Parathyroid adenoma (tissue), 2 donors: Measurements from ENCODE around the gene EIF5A2.

Source experiments
- H2AFZ ChIP-seq: fragments of 300-600 bp; sonication (generic); one replicate; pipeline ENCODE4 v1.7.0; 2017; ENCODE audit warnings: antibody characterized with exemption, mild to moderate bottlenecking
- H3K27ac ChIP-seq: fragments of 300-600 bp; sonication (generic); one replicate; pipeline ENCODE4 v1.7.0; 2017
- H3K27me3 ChIP-seq: fragments of 300-600 bp; sonication (generic); one replicate; pipeline ENCODE4 v1.7.0; 2017; ENCODE audit warnings: low read length; ENCODE audit not compliant: control insufficient read depth, insufficient read depth
- H3K36me3 ChIP-seq: fragments of 300-600 bp; sonication (generic); one replicate; pipeline ENCODE4 v1.7.0; 2017; ENCODE audit warnings: low read length; ENCODE audit not compliant: control insufficient read depth, insufficient read depth
- H3K4me1 ChIP-seq: fragments of 300-600 bp; sonication (generic); one replicate; pipeline ENCODE4 v1.7.0; 2017; ENCODE audit warnings: control low read depth
- H3K4me2 ChIP-seq: fragments of 300-600 bp; sonication (generic); one replicate; pipeline ENCODE4 v1.7.0; 2017; ENCODE audit warnings: low read length
- H3K4me3 ChIP-seq: fragments of 300-600 bp; sonication (generic); one replicate; pipeline ENCODE4 v1.7.0; 2017; ENCODE audit warnings: low read depth, low read length
- H3K79me2 ChIP-seq: fragments of 300-600 bp; sonication (generic); one replicate; pipeline ENCODE4 v1.7.0; 2017; ENCODE audit warnings: control low read depth
- H3K9ac ChIP-seq: fragments of 300-600 bp; sonication (generic); one replicate; pipeline ENCODE4 v1.7.0; 2017; ENCODE audit warnings: mild to moderate bottlenecking
- H3K9me3 ChIP-seq: fragments of 300-600 bp; sonication (generic); one replicate; pipeline ENCODE4 v1.7.0; 2017; ENCODE audit warnings: low read length; ENCODE audit not compliant: control insufficient read depth
- TF ChIP-seq, protein P1 (sequence below): fragments of 300-600 bp; sonication (generic); IDR thresholded peaks from one replicate; pipeline ENCODE4 v1.7.0; 2017; ENCODE audit warnings: antibody characterized with exemption, mild to moderate bottlenecking
- donor health status: primary hyperparathyroidism.

Gene EIF5A2

DNA sequence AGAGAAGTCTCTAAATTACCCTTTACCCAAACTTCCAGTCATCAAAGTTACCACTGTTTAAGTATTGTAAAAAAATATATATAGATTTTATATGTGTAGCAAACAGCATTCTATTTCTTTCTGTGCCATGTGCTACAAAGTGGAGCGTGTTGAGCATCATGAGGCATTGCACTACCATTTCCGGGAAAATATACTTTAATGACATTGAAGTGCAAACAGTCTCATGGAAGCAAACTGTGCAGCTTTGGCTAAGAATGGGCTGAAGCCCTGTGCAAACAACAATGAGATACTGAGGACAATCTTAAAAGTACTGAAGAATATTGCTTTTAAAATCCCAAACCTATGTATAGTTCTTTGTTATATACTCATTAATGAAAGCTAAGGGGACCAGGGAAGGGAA is 31.9 kb downstream of the EIF5A2 start:
- Histone ChIP-seq H3K27me3 (no peaks in the 10 kb centered on the region), H3K9ac (no peak overlapping the region), H3K4me2 (no peak overlapping the region), H3K4me1 (no peaks in the 10 kb centered on the region), H2AFZ (no peak overlapping the region), H3K79me2 (no peaks in the 10 kb centered on the region), H3K36me3 (no peaks in the 10 kb centered on the region), H3K4me3 (no peak overlapping the region), H3K9me3 (no peaks in the 10 kb centered on the region), H3K27ac (no peak overlapping the region)
- TF ChIP-seq, protein P1, sequence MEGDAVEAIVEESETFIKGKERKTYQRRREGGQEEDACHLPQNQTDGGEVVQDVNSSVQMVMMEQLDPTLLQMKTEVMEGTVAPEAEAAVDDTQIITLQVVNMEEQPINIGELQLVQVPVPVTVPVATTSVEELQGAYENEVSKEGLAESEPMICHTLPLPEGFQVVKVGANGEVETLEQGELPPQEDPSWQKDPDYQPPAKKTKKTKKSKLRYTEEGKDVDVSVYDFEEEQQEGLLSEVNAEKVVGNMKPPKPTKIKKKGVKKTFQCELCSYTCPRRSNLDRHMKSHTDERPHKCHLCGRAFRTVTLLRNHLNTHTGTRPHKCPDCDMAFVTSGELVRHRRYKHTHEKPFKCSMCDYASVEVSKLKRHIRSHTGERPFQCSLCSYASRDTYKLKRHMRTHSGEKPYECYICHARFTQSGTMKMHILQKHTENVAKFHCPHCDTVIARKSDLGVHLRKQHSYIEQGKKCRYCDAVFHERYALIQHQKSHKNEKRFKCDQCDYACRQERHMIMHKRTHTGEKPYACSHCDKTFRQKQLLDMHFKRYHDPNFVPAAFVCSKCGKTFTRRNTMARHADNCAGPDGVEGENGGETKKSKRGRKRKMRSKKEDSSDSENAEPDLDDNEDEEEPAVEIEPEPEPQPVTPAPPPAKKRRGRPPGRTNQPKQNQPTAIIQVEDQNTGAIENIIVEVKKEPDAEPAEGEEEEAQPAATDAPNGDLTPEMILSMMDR = no peak

DNA sequence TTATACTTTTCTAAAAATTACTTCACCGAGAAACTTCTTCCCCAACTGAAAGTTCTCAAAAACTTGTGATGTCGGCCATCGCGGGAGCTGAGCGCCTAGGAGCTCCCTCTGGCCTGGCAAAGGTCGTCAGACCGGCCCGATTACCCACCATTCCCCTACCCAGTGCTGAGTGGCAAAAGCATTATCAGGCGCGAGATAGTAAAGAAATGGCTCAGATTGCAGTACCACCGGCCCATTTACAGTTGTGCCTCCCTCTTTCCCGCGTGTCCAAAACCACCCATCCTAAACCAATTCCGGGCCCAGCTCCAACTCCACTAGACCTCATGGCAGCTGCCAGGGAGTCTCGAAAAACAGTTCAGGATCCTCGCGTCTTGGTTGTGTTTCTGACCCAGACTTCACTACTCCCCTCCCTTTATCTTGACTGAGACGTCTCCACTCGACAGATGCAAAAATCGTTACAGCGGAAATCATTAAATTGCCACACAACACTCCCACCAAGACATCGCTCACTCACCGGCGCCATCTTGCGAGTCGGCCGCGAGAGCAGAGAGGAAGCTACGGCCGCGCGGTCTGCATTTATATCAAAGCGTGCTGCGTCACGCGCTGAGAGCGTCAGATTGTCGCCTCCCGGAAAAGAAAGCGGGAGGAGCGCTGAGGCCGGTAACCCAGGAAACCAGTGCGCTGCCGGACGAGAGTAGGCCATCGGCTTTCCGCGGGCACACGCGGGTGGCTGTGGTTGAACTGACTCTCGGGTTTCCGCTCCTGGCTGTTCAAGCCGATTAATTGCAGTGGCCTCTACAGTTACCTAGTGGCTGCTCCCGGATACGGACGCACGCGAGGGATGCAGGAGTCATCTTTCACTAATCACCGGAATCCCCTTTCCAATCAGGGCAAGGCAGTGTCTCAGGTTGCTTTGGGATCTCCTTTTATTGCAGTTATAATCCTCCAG is 38.5 kb downstream of the EIF5A2 start, which contains the start of gene RPL22L1:
Gene RPL22L1, minus strand, starts transcription at position 551 of the 949 bp plus-strand sequence. Its CDS starts 28 bp downstream, at position 523.
- H3K27me3 ChIP-seq = no peaks in the 10 kb centered on the region
- H3K9me3 ChIP-seq = no peaks in the 10 kb centered on the region
- no peak within 1 kb of the TSS for H3K9ac ChIP-seq
- peak within 1 kb of the TSS; percentile 97 for H3K4me2 ChIP-seq
- no peaks in the 10 kb centered on the region for H3K79me2 ChIP-seq
- H3K27ac ChIP-seq = peak within 1 kb of the TSS; percentile 85
- H3K4me1 ChIP-seq = no peaks in the 10 kb centered on the region
- TF ChIP-seq, protein P1 = no peak
- peak within 1 kb of the TSS; percentile 96 for H2AFZ ChIP-seq
- peak within 1 kb of the TSS; percentile 91 for H3K4me3 ChIP-seq
- H3K36me3 ChIP-seq = no peaks in the 10 kb centered on the region

DNA sequence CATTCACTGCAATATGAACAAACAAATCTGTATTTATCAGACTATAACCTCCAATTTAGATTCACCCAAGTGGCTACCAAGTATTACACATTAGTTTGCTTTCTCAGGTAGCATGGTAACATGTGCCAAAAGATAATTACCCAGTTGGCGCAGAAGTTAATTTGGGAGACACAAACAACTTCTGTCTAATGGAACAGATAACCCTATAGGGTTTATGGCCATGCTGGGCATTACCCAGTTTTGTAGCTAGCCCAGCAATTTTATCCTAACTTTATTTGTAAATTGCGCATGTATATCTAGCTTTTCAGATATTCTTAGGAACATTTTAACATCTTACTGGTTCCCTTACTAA is 39.2 kb downstream of the EIF5A2 start:
- H3K27ac ChIP-seq = peak overlapping the region; percentile 85
- H3K9ac ChIP-seq = no peak overlapping the region
- H3K4me3 ChIP-seq = peak overlapping the region; percentile 91
- peak overlapping the region; percentile 96 for H2AFZ ChIP-seq
- no peaks in the 10 kb centered on the region for H3K9me3 ChIP-seq
- H3K36me3 ChIP-seq = no peaks in the 10 kb centered on the region
- peak overlapping the region; percentile 97 for H3K4me2 ChIP-seq
- no peaks in the 10 kb centered on the region for H3K4me1 ChIP-seq
- H3K79me2 ChIP-seq = no peaks in the 10 kb centered on the region
- TF ChIP-seq, protein P1 = no peak
- H3K27me3 ChIP-seq = no peaks in the 10 kb centered on the region

DNA sequence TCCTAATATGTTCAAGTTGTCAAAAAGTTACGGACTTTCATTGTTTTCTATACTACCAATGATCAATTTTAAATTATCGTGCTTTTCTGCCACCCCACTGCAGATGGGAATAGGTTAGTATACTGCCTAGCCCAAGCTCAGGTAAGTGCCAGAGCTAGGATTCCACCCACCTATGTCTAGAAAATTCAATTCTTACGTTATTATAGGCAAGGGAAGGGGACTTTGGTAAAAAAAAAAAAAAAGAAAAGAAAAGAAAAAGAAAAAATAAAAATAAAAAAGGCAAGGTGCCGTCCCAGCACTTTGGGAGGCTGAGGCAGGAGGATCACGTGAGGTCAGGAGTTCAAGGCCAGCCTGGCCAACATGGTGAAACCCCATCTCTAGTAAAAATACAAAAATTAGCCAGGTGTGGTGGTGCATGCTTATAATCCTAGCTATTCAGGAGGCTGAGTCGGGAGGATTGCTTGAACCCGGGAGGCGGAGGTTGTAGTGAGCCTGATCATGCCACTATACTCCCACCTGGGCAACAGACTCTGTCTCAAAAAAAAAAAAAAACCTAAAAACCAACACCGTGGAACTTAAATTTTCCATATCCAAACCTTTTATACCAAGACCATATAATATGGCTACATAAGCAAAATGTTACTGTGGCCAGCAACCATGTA is 39.7 kb downstream of the EIF5A2 start:
- Histone ChIP-seq H3K4me2 (peak overlapping the region; percentile 97), H3K27me3 (no peaks in the 10 kb centered on the region), H3K9ac (no peak overlapping the region), H3K9me3 (no peaks in the 10 kb centered on the region), H3K36me3 (no peaks in the 10 kb centered on the region), H3K79me2 (no peaks in the 10 kb centered on the region), H3K27ac (peak overlapping the region; percentile 85), H3K4me1 (no peaks in the 10 kb centered on the region), H3K4me3 (peak overlapping the region; percentile 91), H2AFZ (no peak overlapping the region)
- TF ChIP-seq, protein P1 = no peak
